GM10847 (cell line): ENCODE measurements around the gene CAMKV.

Source experiments
- POLR2A ChIP-seq: IDR thresholded peaks from 2 replicates; pipeline ENCODE4 v1.6.1; 2011; ENCODE audit not compliant: insufficient read length; ENCODE audit errors: extremely low read depth

CAMKV gene

DNA sequence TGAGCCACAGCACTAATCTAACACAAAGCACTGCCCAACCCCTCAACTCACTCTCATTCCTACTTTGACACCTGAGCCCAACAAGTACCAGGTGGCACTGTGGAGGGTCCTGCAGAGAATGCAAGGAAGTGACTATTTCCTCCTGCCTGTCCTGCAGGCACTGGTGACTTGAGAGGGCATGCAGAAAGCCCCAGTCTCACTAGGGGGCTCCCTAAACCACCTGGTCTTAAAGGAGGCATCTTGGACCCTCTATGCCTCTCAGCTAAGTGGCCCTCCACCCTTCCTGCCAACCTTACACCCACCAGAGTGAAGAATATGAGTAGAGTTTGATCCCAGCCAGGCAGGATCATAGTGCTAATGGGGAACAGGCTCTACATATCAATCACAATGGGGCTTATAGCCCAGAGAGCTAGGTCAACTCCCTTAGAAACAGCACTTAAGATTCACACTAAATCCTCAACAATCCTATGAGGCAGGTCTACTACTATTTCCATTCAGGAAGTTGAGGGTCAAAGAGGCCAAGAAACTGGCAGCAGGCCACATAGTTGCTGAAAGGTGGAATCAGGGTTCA lies 28.5 kb downstream of the CAMKV start:
- no peak for TF ChIP-seq POLR2A

DNA sequence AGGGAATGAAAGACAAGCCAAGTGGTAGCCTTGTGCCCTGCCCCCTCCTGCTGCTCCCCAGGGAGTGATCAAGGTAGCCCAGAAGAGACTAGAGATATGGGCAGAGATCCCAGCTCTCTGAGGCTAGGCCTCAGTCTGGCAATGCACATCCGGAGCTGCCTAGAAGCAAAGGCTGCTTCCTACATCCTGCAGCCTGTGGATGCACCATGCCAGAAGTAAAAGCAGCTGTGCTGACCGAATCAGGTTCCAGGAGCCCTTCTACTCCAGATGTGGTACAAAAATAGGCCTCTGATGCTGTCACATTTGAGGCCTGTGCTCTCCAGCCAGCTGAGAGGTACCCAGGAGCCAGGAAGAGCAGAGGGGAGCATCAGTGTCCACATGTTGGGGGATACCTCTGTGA lies 29.3 kb downstream of the CAMKV start:
- no peak for TF ChIP-seq POLR2A

DNA sequence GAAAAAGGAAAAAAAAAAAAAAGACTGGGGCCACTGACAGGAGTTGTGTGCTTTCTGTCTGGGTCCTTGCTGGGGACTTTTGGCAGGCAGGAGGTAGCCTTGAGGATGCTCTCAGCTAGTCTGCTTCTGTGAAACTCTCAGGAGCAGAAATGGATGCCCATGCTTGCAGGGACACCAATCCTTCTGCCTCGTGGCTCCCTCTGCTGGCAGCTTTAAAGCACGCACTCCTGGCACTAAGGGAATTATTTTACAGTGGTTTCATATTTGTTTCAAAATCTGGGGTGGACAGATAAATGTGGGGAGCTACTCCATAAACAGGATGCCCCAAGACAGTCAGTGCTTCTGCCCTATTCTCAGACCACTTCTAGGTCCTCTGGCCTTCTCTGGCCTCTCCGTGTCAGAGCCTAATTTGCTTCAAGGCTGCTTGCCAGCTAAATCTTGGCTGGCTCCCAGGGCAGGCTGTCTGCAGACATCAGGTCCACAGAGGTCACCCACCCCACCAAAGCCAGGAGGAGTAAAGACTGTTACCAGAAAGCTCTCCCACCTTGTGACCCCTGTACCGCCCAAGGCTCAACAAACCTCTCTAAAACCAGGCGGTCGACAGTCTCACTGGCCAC lies 30.4 kb downstream of the CAMKV start:
- no peak for TF ChIP-seq POLR2A

DNA sequence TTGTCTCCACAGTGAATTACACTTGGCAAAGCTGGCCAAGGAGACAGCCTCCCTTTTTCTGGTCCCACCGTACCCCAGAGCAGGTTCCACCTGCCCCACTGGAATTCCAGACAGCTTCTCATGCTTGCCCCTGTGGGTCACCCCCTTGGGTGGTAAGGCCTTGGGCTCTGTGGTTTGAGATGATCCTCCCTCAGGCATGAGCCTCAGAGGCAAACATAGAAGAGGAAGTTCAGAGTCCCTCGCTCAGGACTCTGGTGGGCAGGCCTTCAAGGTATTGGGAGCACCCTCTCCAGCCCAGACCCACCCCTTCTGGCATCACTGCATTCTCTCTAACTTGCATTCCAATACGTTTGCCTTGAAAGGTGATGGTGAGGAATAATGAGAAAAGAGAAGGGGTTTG lies 38.4 kb downstream of the CAMKV start:
- no peak for TF ChIP-seq POLR2A

DNA sequence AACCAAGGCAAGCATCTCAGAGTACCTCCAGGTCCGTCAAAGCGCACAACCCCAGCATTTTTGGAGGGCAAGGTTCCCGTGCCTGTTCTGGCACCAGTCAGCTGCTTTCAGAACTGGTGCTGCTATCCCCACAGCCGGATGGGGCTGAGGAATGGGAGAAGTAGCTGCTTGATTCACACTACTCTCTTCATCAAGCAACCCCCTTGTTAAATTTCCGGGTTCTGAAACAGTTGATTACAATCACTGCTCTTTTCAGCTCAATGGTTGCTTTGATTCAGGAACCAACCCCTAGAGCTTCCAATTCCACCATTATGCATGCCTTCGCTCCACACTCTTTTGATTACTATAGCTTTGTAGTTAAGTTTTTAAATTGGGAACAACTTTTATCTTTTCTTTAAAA lies 43.7 kb downstream of the CAMKV start:
- TF ChIP-seq POLR2A: no peak

DNA sequence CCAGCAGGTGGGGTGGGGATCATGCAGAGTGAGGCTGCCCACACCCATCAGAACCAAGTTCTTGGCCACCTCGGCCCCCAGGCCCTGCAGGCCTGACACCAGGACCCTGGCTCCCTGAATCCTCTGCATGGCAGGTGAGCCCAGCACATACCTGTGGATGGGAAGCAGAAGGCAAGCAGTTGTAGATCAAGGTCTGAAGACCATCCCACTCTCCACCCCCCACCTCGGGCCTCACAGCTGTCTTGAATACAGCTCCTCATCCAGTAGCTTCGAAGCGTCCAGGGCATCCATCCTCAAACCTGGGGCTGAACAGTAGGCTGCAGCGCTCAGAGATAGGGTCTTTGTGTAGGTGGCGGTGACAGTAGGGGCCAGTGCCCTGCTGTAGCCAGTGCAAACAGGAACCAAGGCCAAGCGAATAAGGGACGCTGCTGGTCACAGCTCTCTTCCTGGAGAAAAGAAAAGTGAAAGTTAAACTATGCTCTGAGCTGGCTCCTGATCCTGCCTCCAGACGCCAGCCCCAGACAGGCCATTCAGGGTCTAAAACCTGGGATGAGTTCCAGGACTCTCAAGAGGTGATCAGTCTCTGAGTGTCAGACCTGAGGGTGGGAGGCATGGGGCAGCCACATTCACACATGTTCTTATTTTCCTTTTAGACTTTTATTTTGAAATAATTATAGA lies 56.1 kb downstream of the CAMKV start, which contains the start of gene UBA7:
TSS of gene UBA7 (minus strand) at position 457 of the 678 bp plus-strand sequence. CDS start at position 291, 166 bp downstream.
- no peak for TF ChIP-seq POLR2A

DNA sequence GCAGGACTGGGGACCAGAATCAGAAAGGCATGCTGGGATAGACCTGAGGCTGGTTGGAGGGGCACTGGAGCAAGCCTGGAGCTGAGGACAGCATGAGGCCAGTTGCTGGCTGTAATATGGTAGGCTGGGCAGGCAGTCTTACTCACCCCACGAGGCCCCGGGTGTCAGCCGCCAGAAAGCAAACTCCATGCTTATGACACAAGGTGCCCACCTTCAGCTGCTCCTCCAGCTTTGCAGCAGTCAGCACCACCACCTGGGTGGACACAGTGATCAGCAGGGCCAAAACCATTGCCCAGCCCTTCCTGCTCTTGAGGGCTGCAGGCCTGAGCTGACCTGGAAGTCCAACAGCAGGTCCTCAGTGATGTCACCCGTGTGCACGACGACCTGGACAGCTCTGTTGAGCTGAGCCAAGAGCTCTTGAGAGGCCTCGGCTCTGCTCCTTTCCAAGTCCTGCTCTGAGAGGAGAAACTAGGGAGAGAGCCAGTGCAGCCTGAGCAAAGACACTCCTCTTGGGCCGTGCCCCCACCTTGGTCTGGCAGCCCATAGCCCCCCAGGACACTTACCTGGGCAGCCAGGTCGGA lies 56.7 kb downstream of the CAMKV start:
- no peak for TF ChIP-seq POLR2A
